H1 (cell line): ENCODE results near the gene CABP4. TPM values are rescaled to one million over a fixed set of nuclear protein-coding genes. Genes with fewer than 3 reads are reported as not detected.

Experiments
- CTCF ChIA-PET: fragments of 300-600 bp; sonication (Branson Sonifier 250); formaldehyde crosslinking; loops from one replicate; lab custom pipeline; 2021; ENCODE audit not compliant: partially characterized antibody; lab: Charles Lee
- POLR2A ChIA-PET: fragments of 300-600 bp; sonication (Branson Sonifier 250); formaldehyde crosslinking; loops from one replicate; lab custom pipeline; 2021; ENCODE audit warnings: inconsistent platforms; ENCODE audit not compliant: partially characterized antibody; lab: Charles Lee
- DNase-seq, 2 experiments: peaks; one replicate each; pipeline versions ENCODE4 v3.0.0 to v3.0.0-alpha.2; 2010 to 2022; ENCODE audit warnings: low spot score in 2 of 2, low read depth in 1 of 2, mixed read lengths in 1 of 2
- FAIRE-seq: peaks from 2 replicates; lab custom pipeline; 2011; peaks lifted over from hg19 to GRCh38; lab: Jason Lieb, UNC
- H2AFZ ChIP-seq: 2 replicates; pipeline ENCODE4 v1.8.1; 2012; ENCODE audit warnings: low read length, inconsistent platforms
- H2AK5ac ChIP-seq: 2 replicates; pipeline ENCODE4 v1.6.1; 2013; ENCODE audit warnings: low read depth, low read length
- H2BK120ac ChIP-seq: replicated peaks from 2 replicates; pipeline ENCODE3; 2013; ENCODE audit warnings: low read depth, low read length, inconsistent platforms
- H2BK12ac ChIP-seq: 2 replicates; pipeline ENCODE4 v1.6.1; 2013; ENCODE audit warnings: low read depth, low read length
- H2BK15ac ChIP-seq: 2 replicates; pipeline ENCODE4 v1.6.1; 2013; ENCODE audit warnings: low read length
- H2BK20ac ChIP-seq: 2 replicates; pipeline ENCODE4 v1.6.1; 2013; ENCODE audit warnings: low read length
- H2BK5ac ChIP-seq: 2 replicates; pipeline ENCODE4 v1.6.1; 2013; ENCODE audit warnings: low read depth, low read length
- H3K14ac ChIP-seq: 2 replicates; pipeline ENCODE4 v1.6.1; 2013; ENCODE audit warnings: inconsistent platforms; ENCODE audit not compliant: insufficient read length
- H3K18ac ChIP-seq: 2 replicates; pipeline ENCODE4 v1.6.1; 2013; ENCODE audit warnings: low read length; ENCODE audit errors: extremely low read depth
- H3K23ac ChIP-seq: 2 replicates; pipeline ENCODE4 v1.6.1; 2013; ENCODE audit warnings: inconsistent platforms; ENCODE audit not compliant: insufficient read length
- H3K23me2 ChIP-seq: 2 replicates; pipeline ENCODE4 v1.6.1; 2013; ENCODE audit warnings: low read depth, low read length
- H3K27ac ChIP-seq: 2 replicates; pipeline ENCODE4 v1.6.1; 2011; ENCODE audit warnings: low read depth, low read length, inconsistent platforms
- H3K27me3 ChIP-seq, 4 experiments: replicated peaks in 1 of 4; 1 replicate in 1 of 4; 2 replicates in 3 of 4; pipeline versions ENCODE4 v1.6.1 to v1.8.1; 2011 to 2013; ENCODE audit warnings: low read length in 3 of 4, mild to moderate bottlenecking in 3 of 4, inconsistent platforms in 2 of 4, mixed read lengths in 2 of 4, moderate library complexity in 1 of 4; ENCODE audit not compliant: control insufficient read depth in 3 of 4, insufficient read depth in 3 of 4; ENCODE audit errors: extremely low read depth in 1 of 4
- H3K36me3 ChIP-seq, 4 experiments: 2 replicates each; pipeline versions ENCODE4 v1.6.1 to v1.8.1; 2011 to 2013; ENCODE audit warnings: mild to moderate bottlenecking in 4 of 4, low read length in 3 of 4, moderate library complexity in 2 of 4, control low read depth in 1 of 4, inconsistent platforms in 1 of 4; ENCODE audit not compliant: insufficient read depth in 4 of 4, control insufficient read depth in 2 of 4
- H3K4ac ChIP-seq: replicated peaks from 2 replicates; pipeline ENCODE3; 2013; ENCODE audit warnings: low read length, low read depth, mixed read lengths, inconsistent platforms; ENCODE audit not compliant: insufficient read length
- H3K4me1 ChIP-seq, 4 experiments: replicated peaks in 1 of 4; 1 replicate in 1 of 4; 2 replicates in 3 of 4; pipeline versions ENCODE4 v1.6.1 to v1.8.1; 2011 to 2013; ENCODE audit warnings: low read length in 3 of 4, inconsistent platforms in 2 of 4, mixed read lengths in 1 of 4; ENCODE audit not compliant: insufficient read depth in 4 of 4, control insufficient read depth in 3 of 4
- H3K4me2 ChIP-seq, 2 experiments: 2 replicates each; pipeline versions ENCODE4 v1.6.1 to v1.8.1; 2011 to 2013; ENCODE audit warnings: low read depth in 2 of 2, low read length in 2 of 2, control low read depth in 1 of 2, inconsistent platforms in 1 of 2, mild to moderate bottlenecking in 1 of 2; ENCODE audit not compliant: insufficient read depth in 1 of 2
- H3K4me3 ChIP-seq, 4 experiments: fragments of 200-600, 300-600 bp in 1 of 4; sonication (generic), shearing (Covaris generic), sonication (Bioruptor Twin) in 1 of 4; 2 replicates each; pipeline versions ENCODE4 v1.5.1 to v1.8.1; 2011 to 2016; ENCODE audit warnings: low read length in 4 of 4, low read depth in 3 of 4, control low read depth in 2 of 4, inconsistent platforms in 2 of 4, mild to moderate bottlenecking in 2 of 4, mixed read lengths in 1 of 4, moderate library complexity in 1 of 4; ENCODE audit not compliant: insufficient read depth in 2 of 4; ENCODE audit errors: extremely low read depth in 1 of 4
- H3K56ac ChIP-seq: replicated peaks from 2 replicates; pipeline ENCODE3; 2013; ENCODE audit warnings: low read depth, mild to moderate bottlenecking, mixed read lengths, low read length, inconsistent platforms; ENCODE audit not compliant: insufficient read length
- H3K79me1 ChIP-seq: 2 replicates; pipeline ENCODE4 v1.6.1; 2013; ENCODE audit warnings: low read depth, low read length, control low read depth
- H3K79me2 ChIP-seq, 2 experiments: 2 replicates each; pipeline versions ENCODE4 v1.6.1 to v1.8.1; 2012 to 2013; ENCODE audit warnings: low read length in 2 of 2, mild to moderate bottlenecking in 2 of 2, inconsistent platforms in 1 of 2; ENCODE audit not compliant: insufficient read depth in 2 of 2, control insufficient read depth in 1 of 2
- H3K9ac ChIP-seq, 4 experiments: replicated peaks in 1 of 4; 1 replicate in 1 of 4; 2 replicates in 3 of 4; pipeline versions ENCODE4 v1.6.1 to v1.8.1; 2011 to 2013; ENCODE audit warnings: low read depth in 3 of 4, low read length in 3 of 4, control low read depth in 2 of 4, mild to moderate bottlenecking in 2 of 4, moderate library complexity in 2 of 4, inconsistent platforms in 1 of 4; ENCODE audit errors: extremely low read depth in 1 of 4
- H3K9me3 ChIP-seq, 2 experiments: 2 replicates each; pipeline versions ENCODE4 v1.6.1 to v1.8.1; 2012 to 2013; ENCODE audit warnings: mild to moderate bottlenecking in 2 of 2, moderate library complexity in 2 of 2, control low read depth in 1 of 2, inconsistent platforms in 1 of 2, low read depth in 1 of 2, low read length in 1 of 2, mixed read lengths in 1 of 2; ENCODE audit not compliant: insufficient read depth in 2 of 2
- H4K20me1 ChIP-seq, 2 experiments: replicated peaks in 1 of 2; 2 replicates each; pipeline versions ENCODE3 to v1.8.1; 2011 to 2013; ENCODE audit warnings: inconsistent platforms in 2 of 2, low read length in 2 of 2, mild to moderate bottlenecking in 1 of 2; ENCODE audit not compliant: insufficient read depth in 2 of 2, control insufficient read depth in 1 of 2
- H4K5ac ChIP-seq: 2 replicates; pipeline ENCODE4 v1.6.1; 2013; ENCODE audit warnings: low read length, low read depth, mixed read lengths, inconsistent platforms; ENCODE audit not compliant: insufficient read length
- H4K8ac ChIP-seq: 2 replicates; pipeline ENCODE4 v1.8.0; 2013; ENCODE audit warnings: mild to moderate bottlenecking, moderate library complexity, low read length, inconsistent platforms; ENCODE audit not compliant: insufficient read depth; ENCODE audit errors: extremely low read depth
- H4K91ac ChIP-seq: replicated peaks from 2 replicates; pipeline ENCODE3; 2013; ENCODE audit warnings: low read length, mixed read lengths, inconsistent platforms; ENCODE audit not compliant: insufficient read length
- JUN ChIP-seq: IDR thresholded peaks from 2 replicates; pipeline ENCODE4 v1.6.1; 2011; ENCODE audit warnings: low read depth, mild to moderate bottlenecking, improper control_type of control experiment, low read length
- KDM1A ChIP-seq: fragments of 200-600, 300-600 bp; sonication (generic); IDR thresholded peaks from 2 replicates; pipeline ENCODE4 v1.7.1; 2016; ENCODE audit warnings: mild to moderate bottlenecking, low read length, borderline replicate concordance
- POLR2A ChIP-seq, 2 experiments: IDR thresholded peaks; 1 replicate in 1 of 2; 2 replicates in 1 of 2; pipeline ENCODE4 v1.6.1; 2011; ENCODE audit warnings: low read depth in 2 of 2, low read length in 2 of 2, mild to moderate bottlenecking in 2 of 2; ENCODE audit errors: control extremely low read depth in 1 of 2
- RBBP5 ChIP-seq: IDR thresholded peaks from 2 replicates; pipeline ENCODE4 v1.7.1; 2012; ENCODE audit warnings: low read depth, mild to moderate bottlenecking, inconsistent platforms, low read length, moderate library complexity, borderline replicate concordance
- RFX5 ChIP-seq: IDR thresholded peaks from 2 replicates; pipeline ENCODE4 v1.6.1; 2011; ENCODE audit warnings: low read depth, low read length, improper control_type of control experiment, borderline replicate concordance
- SP1 ChIP-seq: IDR thresholded peaks from 2 replicates; pipeline ENCODE4 v1.6.1; 2011; ENCODE audit warnings: low read depth, low read length
- TBP ChIP-seq: IDR thresholded peaks from 2 replicates; pipeline ENCODE4 v1.6.1; 2011; ENCODE audit warnings: low read depth, low read length, improper control_type of control experiment
- WGBS, 2 experiments: shearing (Covaris generic) in 1 of 2; methylation state at CpG; one replicate each; pipeline versions ENCODE4 v1.1.6 to v1.1.7; 2013 to 2015; ENCODE audit warnings: low lambda C conversion rate in 2 of 2, mixed read lengths in 2 of 2, inconsistent platforms in 1 of 2, low coverage in 1 of 2, missing lambda C conversion rate in 1 of 2; ENCODE audit not compliant: insufficient replicate concordance in 2 of 2, insufficient coverage in 1 of 2, insufficient read length in 1 of 2; ENCODE audit errors: extremely low coverage in 1 of 2, missing lambda C conversion rate in 1 of 2; 5-methylcytosine and 5-hydroxymethylcytosine counted together
- polyA plus RNA-seq, 7 experiments: library from polyadenylated mRNA; depleted of rRNA in 3 of 7; stranded (reverse) in 5 of 7; unstranded in 2 of 7; fragments of >200 nt in 5 of 7; fragments of 200-250 nt in 2 of 7; gene quantifications; 1 replicate in 5 of 7; 2 replicates in 1 of 7; 4 replicates in 1 of 7; pipeline versions ENCODE4 v1.2.1 to v1.2.3, GENCODE V29; 2011 to 2013; ENCODE audit warnings: missing spikeins in 2 of 7, mixed read lengths in 2 of 7
- total RNA-seq: library from RNA; stranded (reverse); fragmentation: NEBNext Ultra II Directional; extraction: Animal tissue kit (Norgen Biotek cat#: 25700); gene quantifications from 2 replicates; pipeline ENCODE4 v1.2.1, GENCODE V29; 2021

CABP4 gene
- total and polyA plus RNA-seq, 2 of the 8 experiments (the other 6 are each of a cell fraction or from before 2014, with no cell fraction given): not detected

- Histone ChIP-seq H3K4me1 (peaks cover 0 to 3% (median 3%) of the 10 kb centered on the region in 4 experiments; a peak in 3 of 7 replicates), H3K23ac (no peak overlapping the region), H3K9ac (no peak overlapping the region), H2BK15ac (no peak overlapping the region; the same call in 1 of the 2 replicates), H3K23me2 (no peaks in the 10 kb centered on the region), H3K56ac (no peak overlapping the region), H3K27me3 (peaks cover 0 to 10% (median 9%) of the 10 kb centered on the region in 4 experiments; a peak in 6 of 7 replicates), H3K4me3 (peak overlapping the region in 2 of 4 experiments; percentile 23 to 60; a peak in 5 of 8 replicates), H4K20me1 (peaks cover 0 to 5% of the 10 kb centered on the region in 2 experiments), H3K36me3 (peaks cover 0 to 3% (median 0%) of the 10 kb centered on the region in 4 experiments; a peak in 1 of 8 replicates), H3K79me1 (no peaks in the 10 kb centered on the region), H3K4ac (no peak overlapping the region), H2AFZ (no peak overlapping the region), H4K91ac (peak overlapping the region; percentile 35), H3K4me2 (peak overlapping the region; percentile 54 to 70; a peak in 3 of 4 replicates), H4K8ac (no peak overlapping the region), H3K18ac (no peak overlapping the region), H3K14ac (no peak overlapping the region), H2AK5ac (no peak overlapping the region; the same call in 1 of the 2 replicates), H2BK5ac (no peak overlapping the region), H3K9me3 (no peaks in the 10 kb centered on the region), H2BK12ac (no peak overlapping the region), H2BK120ac (no peak overlapping the region), H2BK20ac (no peak overlapping the region), H3K27ac (no peak overlapping the region), H3K79me2 (no peaks in the 10 kb centered on the region), H4K5ac (no peak overlapping the region)
- WGBS, 2 experiments: 83% methylated on average over 16 of the region's 16 CpGs; no CpG with 5 or more reads in 1 of the 2 experiments
- TF ChIP-seq TBP: no peak
- TF ChIP-seq SP1: no peak
- TF ChIP-seq KDM1A: no peak
- no peak for TF ChIP-seq POLR2A (IDR thresholded peaks at IDR 0.05; ENCODE audit: control extremely low read depth in 1 of 2, low read depth in 2 of 2, low read length in 2 of 2)
- no peak for TF ChIP-seq RBBP5
- no peak for TF ChIP-seq RFX5
- TF ChIP-seq JUN: no peak
- FAIRE-seq (no peak), DNase-seq (no peak)
- ChIA-PET CTCF (interaction anchor here (1.0 to 1.4 kb wide), 2 partner anchors 10 to 138 kb away, joined by 3 read pairs; no protein-coding TSS in a partner anchor), POLR2A (interaction anchor here (0.7 to 2.1 kb wide), 4 partner anchors 11 to 88 kb away, joined by 3 to 7 read pairs (median 4); partner anchors contain the start of genes PPP1CA and TMEM134)
Observed at GRCh38 chr11:67483831-67484665, 28.9 kb downstream of the CABP4 start.
